Fibroblast of pulmonary artery (primary cell): ENCODE measurements around the gene PTGES3L.
"Not testable (repeated sequence)": the region's sequence is repeated elsewhere in the genome, so short reads cannot be mapped to it uniquely, and the experiment has no call there.

Experiments
- DNase-seq: peaks from one replicate; pipeline ENCODE4 v3.0.0-alpha.2; 2010; ENCODE audit warnings: low read depth
- H3K4me3 ChIP-seq: replicated peaks from 2 replicates; pipeline ENCODE4 v1.5.1; 2011; ENCODE audit warnings: low read depth, mild to moderate bottlenecking, control low read depth, low read length, moderate library complexity
- TF ChIP-seq, protein P1 (sequence below): IDR thresholded peaks from 2 replicates; pipeline ENCODE4 v1.5.1; 2011; ENCODE audit warnings: mild to moderate bottlenecking, control low read depth, low read length, inconsistent platforms; ENCODE audit errors: missing control alignments

Gene PTGES3L

DNA sequence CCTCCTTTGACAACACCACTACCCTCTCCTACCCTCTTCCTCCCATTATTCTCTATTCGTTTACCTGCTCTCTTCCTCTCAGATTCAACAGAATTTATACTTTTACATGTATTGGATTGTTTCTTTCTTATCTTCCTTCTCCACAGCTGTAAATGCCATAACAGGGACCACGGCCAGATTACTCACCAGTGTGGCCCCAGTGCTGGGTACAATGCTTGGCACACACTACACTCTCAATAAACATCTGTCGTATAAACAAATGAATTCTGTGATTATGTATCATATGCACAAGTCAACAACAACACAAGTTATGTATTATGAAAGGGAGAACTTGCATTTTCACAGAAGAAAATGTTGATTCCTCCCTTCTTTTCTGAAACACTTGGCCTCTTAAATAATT lies 35.7 kb downstream of the PTGES3L start:
- TF ChIP-seq, protein P1, sequence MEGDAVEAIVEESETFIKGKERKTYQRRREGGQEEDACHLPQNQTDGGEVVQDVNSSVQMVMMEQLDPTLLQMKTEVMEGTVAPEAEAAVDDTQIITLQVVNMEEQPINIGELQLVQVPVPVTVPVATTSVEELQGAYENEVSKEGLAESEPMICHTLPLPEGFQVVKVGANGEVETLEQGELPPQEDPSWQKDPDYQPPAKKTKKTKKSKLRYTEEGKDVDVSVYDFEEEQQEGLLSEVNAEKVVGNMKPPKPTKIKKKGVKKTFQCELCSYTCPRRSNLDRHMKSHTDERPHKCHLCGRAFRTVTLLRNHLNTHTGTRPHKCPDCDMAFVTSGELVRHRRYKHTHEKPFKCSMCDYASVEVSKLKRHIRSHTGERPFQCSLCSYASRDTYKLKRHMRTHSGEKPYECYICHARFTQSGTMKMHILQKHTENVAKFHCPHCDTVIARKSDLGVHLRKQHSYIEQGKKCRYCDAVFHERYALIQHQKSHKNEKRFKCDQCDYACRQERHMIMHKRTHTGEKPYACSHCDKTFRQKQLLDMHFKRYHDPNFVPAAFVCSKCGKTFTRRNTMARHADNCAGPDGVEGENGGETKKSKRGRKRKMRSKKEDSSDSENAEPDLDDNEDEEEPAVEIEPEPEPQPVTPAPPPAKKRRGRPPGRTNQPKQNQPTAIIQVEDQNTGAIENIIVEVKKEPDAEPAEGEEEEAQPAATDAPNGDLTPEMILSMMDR = no peak
- no peak overlapping the region for H3K4me3 ChIP-seq
- peak; percentile 38 for DNase-seq

DNA sequence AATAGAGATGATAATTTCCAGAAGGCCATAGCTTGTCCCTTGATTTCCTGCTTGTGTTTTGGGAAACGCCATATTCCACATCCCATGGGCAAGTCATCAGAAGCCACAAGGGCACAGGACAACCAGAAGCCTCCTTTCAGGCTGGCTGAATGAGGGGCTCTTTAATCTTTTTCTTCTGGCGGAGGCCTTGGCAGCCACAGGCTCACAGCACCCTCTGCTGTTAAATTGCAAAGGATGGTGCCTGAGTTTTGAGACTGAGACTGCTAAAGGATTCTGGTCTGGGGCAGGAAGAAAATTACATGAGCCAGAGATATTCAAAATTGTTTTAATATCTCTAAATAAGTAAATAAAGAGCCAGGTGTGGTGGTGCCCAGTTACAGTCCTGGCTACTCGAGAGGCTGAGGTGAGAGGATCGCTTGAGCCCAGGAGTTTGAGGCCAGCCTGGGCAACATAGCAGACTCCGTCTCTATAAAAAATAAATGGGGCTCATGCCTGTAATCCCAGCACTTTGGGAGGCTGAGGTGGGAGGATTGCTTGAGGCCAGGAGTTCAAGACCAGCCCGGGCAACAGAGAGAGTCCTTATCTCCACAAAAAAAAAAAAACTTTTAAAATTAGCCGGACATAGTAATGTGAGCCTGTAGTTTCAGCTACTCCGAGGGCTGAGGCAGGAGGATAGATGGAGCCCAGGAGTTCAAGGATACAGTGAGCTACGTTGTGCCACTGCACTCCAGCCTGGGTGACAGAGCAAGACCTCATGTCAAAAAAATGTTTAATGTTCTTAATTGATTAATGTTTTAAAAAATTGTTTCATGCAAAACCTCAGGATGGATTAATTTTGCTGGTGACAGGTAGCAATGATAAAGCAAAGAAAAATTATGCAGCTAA lies 41.9 kb downstream of the PTGES3L start:
- DNase-seq = peak; percentile 80

DNA sequence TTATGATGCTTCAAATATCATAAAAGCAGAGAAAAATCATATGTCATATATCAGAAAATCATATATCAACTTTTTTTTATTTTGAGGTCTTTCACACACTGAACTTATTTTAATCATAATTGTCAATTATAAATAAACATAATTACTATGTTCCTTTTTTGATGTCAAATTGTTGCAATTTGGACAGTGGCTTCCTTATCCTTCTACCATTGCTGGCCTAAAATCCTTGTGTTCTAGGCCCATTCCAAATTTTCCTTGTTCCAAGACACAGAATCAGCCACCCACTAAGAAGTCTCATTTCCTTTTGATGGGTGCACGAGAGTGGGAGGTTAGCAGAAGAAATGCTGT lies 50.4 kb downstream of the PTGES3L start:
- no peak overlapping the region for H3K4me3 ChIP-seq
- no peak for DNase-seq
- TF ChIP-seq, protein P1 = no peak

More for the DNA sequence above, 41.9 kb downstream of the PTGES3L start:
- H3K4me3 ChIP-seq = no peak overlapping the region
- TF ChIP-seq, protein P1 = peak; percentile 83

DNA sequence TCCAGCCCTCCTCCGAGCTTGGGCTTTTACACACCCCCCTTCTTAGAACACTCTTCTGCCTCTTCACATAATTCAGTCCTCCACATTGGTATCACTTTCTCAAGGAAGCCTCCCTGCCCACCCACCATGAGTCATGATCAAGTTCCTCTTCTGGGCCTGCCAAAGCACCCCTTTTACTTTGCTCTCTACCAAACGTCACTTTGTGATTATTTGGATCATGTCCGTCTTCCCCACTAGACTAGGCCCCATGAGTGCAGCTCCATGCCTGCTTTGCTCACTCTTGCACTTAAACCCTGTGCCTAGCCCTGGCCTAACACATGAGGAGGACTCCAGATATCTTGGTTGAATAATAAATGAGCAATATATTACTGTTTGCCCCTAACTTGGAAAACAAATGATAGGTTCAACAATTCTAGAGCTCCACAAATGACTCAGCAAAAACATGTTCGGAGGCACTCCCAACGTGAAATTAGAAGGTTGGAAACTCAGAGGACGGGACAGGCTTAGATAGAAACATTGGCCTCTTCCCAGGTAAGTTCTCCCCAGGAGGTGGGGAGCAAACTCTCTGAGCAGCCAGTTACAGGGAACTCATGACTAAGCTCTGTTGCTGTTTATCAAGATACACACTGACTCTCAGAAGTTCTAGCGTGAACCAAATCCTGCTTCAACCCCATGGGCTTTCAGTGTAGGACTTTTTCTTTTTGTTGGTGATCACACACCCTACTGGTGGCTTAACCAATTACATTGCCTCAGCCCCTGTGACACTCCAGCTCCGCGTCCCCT lies 51.0 kb downstream of the PTGES3L start:
- peak; percentile 91 for DNase-seq
- TF ChIP-seq, protein P1 = peak; percentile 62
- H3K4me3 ChIP-seq = no peak overlapping the region

DNA sequence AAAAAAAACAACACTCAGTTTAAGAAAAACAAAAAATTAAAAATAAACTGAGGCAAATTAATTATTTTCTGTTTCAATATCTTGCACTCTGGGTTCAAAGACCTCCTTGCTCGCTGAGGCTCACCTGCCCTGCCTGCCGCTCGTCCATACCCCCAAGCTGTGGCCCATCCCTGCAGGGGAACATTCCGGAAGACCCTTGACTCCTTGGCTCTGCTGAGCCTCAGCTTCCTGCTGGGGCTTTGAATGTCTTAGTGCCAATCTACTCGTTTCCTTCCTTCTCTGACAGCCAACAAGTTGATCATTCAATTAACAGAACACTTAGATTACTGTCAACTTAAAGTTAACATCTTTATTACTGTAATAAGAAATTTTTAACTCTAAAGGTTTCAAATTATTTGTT lies 55.0 kb downstream of the PTGES3L start:
- TF ChIP-seq, protein P1 = no peak
- H3K4me3 ChIP-seq = no peak overlapping the region
- DNase-seq = no peak

DNA sequence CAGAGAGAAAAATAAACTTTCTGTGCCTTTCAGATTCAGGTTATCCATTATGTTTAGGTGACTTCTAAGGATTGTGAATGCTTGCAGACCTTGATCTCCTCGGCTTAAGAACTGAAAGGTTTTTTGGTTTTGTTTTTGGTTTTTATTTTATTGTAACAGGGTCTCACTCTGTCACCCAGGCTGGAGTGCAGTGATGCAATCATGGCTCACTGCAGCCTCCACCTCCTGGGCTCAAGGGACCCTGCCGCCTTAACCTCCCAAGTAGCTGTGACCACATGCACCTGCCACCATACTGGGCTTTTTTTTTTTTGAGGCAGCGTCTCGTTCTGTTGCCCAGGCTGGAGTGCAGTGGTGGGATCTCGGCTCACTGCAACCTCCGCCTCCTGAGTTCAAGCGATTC lies 56.4 kb downstream of the PTGES3L start:
- not testable (repeated sequence) for DNase-seq, H3K4me3 ChIP-seq

DNA sequence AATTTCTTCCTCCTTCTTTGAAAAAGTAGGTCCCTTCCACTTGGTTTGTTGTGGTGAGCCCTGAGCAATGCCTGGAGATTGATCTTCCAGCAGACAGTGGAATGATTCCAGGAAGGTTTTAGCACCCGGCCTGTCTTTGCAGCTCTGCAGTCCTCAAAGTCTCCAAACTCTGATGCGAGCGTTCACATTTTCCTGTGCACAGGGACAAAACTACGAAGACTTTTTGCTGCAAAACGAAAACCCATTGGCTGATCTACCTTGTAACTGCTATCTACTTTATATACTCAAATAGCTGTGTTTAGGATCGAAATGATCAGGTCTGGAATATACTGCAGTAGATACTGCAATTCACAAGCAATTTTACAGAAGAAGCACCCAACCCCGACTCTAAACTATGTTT lies 57.6 kb downstream of the PTGES3L start:
- no peak overlapping the region for H3K4me3 ChIP-seq
- DNase-seq = peak; percentile 8
- TF ChIP-seq, protein P1 = no peak
